ENCODE data around the gene IGFN1. TPM values are rescaled to one million over a fixed set of nuclear protein-coding genes. Genes with fewer than 3 reads are reported as not detected.

IGFN1 gene
- total and polyA plus RNA-seq, 2 experiments from 2014 or later = not detected

- no peak for TF ChIP-seq REST (IDR thresholded peaks at IDR 0.05; ENCODE audit: unreplicated experiment)
Observed at GRCh38 chr1:201264554-201264953, 73.9 kb downstream of the IGFN1 start (continued).

- no peaks in the 10 kb centered on the region for H3K4me1 ChIP-seq (ENCODE audit: insufficient read depth)
- H4K20me1 ChIP-seq (replicated peaks; ENCODE audit: insufficient read depth) = no peaks in the 10 kb centered on the region
- H3K36me3 Mint-ChIP-seq (ENCODE audit: low read depth) = no peaks in the 10 kb centered on the region; the same call in 2 of the 3 replicates
- H3K4me1 Mint-ChIP-seq = no peaks in the 10 kb centered on the region; the same call in 2 of the 3 replicates
- H3K27ac ChIP-seq (ENCODE audit: low read depth) = no peak overlapping the region
- H3K4me3 ChIP-seq = no peak overlapping the region
- no peaks in the 10 kb centered on the region for H3K79me2 ChIP-seq (replicated peaks; ENCODE audit: insufficient read depth)
- H3K9me2 ChIP-seq (ENCODE audit: insufficient read depth) = no peaks in the 10 kb centered on the region
- no peaks in the 10 kb centered on the region for H3K36me3 ChIP-seq (ENCODE audit: insufficient read depth)
- H3K9me3 Mint-ChIP-seq = no peaks in the 10 kb centered on the region
- no peak overlapping the region for H3K4me3 Mint-ChIP-seq
- ATAC-seq (no peak), DNase-seq (ENCODE audit: low spot score) (no peak)
- H2AFZ ChIP-seq = no peak overlapping the region
- 0 out of 2 replicates have a peak, but pooled peaks cover 3% of the 10 kb centered on the region for H3K27me3 ChIP-seq (ENCODE audit: insufficient read depth)
- H3K27ac Mint-ChIP-seq = no peak overlapping the region
- no peak overlapping the region for H3K4me2 ChIP-seq
- peaks cover 2% of the 10 kb centered on the region for H3K27me3 Mint-ChIP-seq (ENCODE audit: insufficient read depth, low read depth, poor library complexity)
- H3F3A ChIP-seq (replicated peaks; ENCODE audit: low read depth) = no peaks in the 10 kb centered on the region
- TF ChIP-seq EZH2phosphoT487 (IDR thresholded peaks at IDR 0.05; ENCODE audit: unreplicated experiment) (no peak), EZH2 (IDR thresholded peaks at IDR 0.05; ENCODE audit: low read depth, unreplicated experiment) (no peak), REST (IDR thresholded peaks at IDR 0.05; ENCODE audit: unreplicated experiment) (no peak), CREB1 (CRISPR knock-in tag; IDR thresholded peaks at IDR 0.05; ENCODE audit: low read depth) (no peak), STAT1 (IDR thresholded peaks at IDR 0.05; ENCODE audit: unreplicated experiment) (no peak), ZNF462 (CRISPR knock-in tag; IDR thresholded peaks at IDR 0.05) (no peak), ZNF114 (CRISPR knock-in tag; IDR thresholded peaks at IDR 0.05) (no peak), ETS1 (IDR thresholded peaks at IDR 0.05) (no peak), NANOG (IDR thresholded peaks at IDR 0.05; ENCODE audit: borderline replicate concordance) (no peak), POLR2AphosphoS5 (IDR thresholded peaks at IDR 0.05; ENCODE audit: low read depth) (no peak), JUNB (IDR thresholded peaks at IDR 0.05; ENCODE audit: unreplicated experiment) (no peak)
Observed at GRCh38 chr1:201265756-201266155, 75.1 kb downstream of the IGFN1 start.
